Stimulated activated CD8-positive, alpha-beta memory T cell treated with anti-CD3 and anti-CD28 coated beads, Interleukin-12 subunit alpha, Interleukin-12 subunit beta, amount 100 ng/mL, for 4 hours (primary cell): Measurements from ENCODE around the gene PIAS1.

Source experiments
- DNase-seq: peaks from one replicate; pipeline ENCODE4 v3.0.0-alpha.2; 2020; ENCODE audit warnings: low read depth

PIAS1 gene

DNA sequence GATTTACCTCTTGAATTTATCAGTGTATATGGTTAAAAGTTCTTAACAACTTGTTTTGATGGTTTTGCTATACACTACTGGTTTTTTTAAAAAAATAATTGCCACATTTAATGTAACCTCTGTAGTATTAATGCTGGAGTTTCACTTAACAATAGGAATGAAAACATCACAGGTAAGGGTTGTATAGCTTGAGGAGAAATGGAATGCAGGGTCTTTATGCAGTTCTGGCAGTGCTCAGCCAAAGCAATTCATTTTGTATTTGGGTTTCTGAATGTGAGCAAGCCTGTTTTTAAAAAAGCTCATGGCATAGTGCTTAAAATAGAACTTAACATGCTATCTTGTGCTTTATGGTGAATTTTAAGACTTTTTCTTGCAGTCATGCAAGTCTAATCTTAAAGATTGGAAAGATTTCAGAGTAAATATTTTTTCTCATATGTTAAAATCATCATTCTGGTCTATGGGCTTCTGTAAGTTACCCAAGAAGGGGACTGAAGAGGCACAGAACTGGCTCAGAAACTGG lies 8.9 kb downstream of the PIAS1 start:
- DNase-seq, result no peak

DNA sequence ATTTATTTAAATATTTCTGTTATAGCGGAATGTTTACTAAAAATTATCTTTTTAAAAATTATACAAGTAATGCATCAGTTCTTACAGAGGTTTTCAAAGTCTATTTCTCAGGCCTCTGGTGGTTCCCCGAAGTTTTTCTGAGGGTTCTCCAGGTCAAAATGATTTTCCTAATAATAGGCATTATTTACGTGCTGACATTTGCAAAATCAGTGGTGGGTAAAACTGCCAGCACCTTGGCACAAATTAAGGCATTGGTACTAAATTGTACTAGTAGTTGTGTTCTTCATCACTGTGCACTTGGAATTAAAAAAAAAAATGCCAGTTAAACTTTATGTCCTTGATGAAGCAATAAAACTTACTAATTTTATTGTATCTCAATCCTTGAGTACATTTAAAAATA lies 9.5 kb downstream of the PIAS1 start:
- DNase-seq, result no peak

DNA sequence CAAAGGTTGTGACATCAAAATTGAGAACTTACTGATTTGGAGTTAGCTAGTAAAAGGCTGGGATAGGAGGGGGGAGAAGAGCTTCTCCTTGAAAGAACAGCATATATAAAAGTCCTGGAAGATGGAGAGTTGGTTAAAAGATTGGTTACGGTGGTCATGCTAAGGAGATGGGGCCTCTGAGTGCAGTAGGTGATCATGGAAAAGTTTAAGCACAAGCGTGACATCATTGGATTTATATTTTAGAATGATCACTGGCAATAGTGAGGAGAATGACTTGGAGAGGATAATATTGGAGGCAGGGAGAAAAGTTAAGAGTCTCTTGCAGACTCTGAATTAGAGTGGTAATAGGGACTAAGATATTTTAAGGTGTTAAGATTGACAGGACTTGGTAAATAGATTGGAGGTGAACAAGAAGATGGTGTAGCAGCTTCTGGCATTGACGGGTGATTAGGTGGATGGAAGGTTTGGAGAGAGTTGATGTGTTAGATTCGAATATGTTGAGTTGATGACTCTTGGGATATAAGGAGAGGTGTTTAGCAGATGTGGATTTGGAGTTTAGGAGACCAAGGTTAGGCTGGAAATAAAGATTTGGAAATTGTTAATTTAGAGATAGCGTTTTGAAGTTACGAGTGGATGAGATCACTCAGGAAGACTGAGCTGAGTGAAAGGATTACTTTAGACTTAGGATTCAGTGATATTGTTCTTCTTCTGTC lies 19.6 kb downstream of the PIAS1 start:
- no peak for DNase-seq

DNA sequence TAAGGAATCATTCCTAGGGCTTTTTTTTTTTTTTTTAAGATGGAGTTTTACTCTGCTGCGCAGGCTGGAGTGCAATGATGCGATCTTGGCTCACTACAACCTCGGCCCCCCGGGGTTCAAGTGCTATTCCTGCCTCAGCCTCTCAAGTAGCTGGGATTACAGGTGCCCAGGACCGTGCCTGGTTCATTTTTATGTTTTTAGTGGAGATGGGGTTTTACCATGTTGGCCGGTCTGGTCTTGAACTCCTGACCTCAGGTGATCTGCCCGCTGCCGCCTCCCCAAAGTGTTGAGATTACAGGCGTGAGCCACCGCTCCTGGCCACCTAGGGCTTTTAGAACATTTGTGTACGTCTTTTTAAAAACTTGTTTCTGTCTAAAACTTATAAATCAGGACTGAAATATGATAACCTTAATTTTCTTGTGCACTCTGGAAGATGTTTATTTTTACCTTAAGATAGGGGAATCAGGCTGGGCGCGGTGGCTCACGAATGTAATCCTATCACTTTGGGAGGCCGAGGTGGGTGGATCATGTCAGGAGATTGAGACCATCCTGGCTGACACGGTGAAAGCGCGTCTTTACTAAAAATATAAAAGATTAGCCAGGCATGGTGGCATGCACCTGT lies 21.8 kb downstream of the PIAS1 start:
- no peak for DNase-seq

DNA sequence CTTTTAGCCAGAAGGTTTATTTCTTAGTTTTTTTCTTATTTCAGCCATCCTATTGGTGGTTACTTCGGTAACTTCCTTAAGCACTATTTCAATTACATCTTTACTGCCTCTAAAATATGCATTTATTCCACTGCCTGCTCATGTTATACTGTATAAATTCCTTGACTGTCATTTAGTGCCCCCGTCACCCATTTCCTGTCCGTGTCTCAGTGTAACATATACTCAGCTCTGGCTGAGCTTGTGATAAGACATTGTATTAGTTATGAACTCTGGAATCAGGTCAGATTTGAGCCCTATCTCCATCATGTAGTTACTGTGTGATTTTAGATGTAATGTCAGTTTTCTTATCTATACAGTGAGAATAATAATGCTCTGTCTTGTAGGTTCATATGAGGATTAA lies 24.2 kb downstream of the PIAS1 start:
- no peak for DNase-seq

DNA sequence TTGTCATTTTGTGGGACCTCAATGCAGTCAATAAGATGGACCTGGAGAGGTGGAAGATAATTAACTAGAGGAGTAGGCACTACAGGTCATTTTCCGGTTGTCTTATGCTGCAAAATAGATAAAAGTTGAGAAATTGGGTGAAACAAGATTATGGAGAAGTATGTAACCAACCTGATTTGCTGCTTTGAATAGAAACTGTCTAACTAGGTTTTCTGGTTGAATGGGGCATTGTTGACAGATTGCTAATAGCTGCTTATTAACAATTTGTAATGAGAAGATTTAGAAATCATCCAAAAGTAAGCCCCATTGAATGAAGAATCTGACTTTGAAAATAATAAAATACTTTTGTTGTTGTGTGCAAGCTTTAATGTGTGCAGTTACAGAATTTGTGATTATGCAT lies 26.2 kb downstream of the PIAS1 start:
- no peak for DNase-seq

DNA sequence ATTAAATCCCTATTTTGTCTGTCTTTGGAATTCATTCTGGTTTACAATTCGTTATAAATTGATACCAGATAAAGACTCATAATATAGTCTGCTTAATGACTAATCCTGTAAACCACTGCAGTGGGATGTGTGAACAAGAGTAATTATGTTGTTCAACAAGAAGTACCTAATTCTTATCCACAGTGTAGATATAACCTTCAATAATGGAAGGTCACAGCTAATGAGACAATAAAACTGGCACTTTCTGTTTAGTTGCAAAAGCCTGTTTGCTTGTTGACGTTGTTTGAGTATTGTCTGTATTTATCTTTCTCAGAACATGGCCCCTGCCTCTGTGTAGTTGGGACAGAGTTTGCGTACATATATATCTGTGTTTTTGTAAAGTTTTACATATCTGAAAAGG lies 26.7 kb downstream of the PIAS1 start:
- DNase-seq, result no peak

DNA sequence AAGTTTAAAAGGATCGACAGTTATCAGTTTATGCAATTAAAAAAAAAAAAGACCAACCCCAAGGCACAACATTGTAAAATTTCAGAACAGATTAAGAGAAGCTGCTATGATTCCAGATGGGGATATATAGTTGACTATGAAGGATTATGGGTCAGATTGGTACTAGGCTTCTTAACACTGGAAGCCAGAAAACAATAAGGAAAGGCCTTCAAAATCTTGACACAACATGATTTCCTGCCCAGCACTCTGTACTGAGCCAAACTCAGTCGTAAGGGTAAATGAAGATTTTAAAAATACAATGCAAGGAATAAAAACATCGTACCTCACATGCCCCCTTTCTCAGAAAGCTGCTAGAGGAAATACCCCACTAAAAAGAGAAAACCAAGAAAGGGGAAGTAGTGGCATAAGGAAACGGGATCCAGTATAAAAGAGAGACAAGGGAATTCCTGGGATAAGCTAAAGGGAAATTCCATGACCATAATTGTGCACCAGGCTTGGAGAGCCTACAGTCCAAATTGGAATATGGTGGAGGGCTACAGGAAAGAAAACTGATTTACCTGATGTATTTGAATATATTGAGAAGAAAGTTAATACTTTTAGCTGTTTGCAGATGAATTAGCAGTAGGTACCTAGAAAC lies 27.9 kb downstream of the PIAS1 start:
- DNase-seq, result no peak

DNA sequence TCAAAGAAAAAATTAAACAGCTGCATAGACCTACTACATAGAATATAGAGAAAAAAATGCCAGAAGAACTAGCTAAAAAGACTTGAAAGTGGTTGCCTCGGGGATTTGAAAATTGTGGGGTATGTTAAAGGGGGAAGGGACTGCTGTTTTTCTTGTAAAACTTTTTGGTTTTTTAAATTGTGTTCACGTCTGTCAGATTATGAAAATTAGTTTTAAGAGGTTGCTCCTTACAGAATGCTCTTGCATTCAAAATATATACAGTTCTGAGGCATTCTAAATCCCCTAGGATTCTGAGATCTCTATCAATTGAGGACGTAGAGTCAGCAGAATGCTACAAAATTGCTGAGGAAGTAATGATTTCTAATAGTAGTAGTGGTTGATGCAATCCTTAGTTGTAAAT lies 28.6 kb downstream of the PIAS1 start:
- DNase-seq, result no peak

DNA sequence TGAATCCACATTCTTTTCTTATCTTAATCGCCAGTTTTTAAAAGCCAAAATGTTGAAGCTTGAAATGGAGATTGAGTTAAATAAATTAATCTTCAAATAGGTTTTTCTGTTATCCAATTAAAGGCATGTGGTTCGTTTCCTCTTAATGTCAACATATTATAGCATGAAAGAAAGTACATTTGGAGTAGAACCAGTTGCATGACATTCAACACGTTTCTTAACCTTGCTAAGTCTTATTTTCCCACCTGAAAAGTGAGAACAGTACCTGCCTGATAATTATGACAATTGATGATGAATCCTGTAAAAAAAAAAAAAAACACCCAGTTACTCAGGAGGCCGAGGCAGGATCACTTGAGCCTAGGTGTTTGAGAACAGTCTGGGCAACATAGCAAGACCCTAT lies 29.3 kb downstream of the PIAS1 start:
- no peak for DNase-seq

DNA sequence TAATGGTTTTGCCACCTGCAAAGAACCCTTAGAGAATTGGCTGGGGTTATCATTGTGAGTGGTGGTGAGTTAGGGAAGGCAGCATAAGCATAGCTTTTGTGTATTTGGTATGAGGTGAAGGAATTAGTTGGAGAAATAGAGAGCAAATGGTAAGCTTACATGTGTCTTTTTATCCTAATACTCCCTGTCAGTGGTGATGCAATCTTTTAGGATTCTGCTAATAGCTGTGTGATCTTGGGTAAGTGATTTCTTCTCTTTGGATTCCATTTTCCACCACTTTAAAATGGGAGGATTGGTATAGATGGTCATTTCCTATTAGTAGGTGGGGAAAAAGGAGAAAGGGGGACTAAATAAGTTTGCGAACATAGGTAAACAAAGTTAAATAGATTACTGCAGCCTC lies 30.9 kb downstream of the PIAS1 start:
- no peak for DNase-seq

DNA sequence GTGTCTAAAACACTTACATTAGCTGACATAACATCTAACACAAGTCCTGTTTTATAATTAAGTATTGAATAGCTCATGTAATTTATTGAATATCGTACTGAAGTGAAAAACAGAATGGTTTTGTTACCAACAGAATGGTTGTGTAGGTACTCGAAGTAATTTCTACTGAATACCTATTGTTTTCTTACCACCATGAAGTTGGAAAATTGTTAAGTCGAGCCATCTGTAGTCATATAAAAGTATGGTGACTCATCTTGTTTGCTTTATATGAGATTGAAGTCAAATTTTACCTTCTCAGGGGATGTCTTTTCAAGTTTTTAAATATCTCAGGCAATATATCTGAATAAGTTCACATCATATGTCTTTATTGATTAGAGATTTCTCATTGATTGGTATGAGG lies 37.6 kb downstream of the PIAS1 start:
- DNase-seq, result no peak

DNA sequence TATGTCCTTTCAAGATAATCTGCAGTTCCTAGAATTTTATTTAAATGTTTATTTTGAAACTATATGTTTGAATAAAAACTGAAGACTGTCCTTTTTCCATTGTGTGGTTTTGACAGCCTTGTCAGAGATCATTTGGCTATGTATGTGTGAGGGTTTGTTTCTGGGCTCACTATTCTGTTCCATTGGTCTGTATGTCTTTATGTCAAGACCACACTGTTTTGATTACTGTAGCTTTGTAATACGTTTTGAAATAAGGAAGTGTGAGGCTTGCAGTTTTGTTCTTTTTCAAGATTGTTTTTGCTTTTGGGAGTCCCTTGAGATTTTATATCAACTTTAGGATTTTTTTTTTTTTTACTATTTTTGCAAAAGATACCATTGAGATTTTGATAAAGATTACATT lies 42.0 kb downstream of the PIAS1 start:
- DNase-seq, result no peak

DNA sequence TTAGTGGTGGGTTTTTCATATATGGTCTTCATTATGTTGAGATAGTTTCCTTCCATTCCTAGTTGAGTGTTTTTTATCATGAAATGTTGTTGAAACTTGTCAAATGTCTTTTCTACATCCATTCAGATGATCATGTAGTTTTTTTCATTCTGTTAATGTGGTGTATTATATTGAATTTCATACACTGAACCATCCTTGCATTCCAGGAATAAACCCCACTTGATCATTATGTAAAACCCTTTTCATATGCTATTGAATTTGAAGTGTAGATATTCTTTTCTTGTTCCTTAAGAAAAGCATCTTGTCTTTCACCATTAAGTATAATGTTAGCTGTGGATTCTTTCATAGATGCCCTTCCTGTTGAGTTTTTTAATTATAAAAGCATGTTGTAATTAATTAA lies 42.9 kb downstream of the PIAS1 start:
- DNase-seq, result no peak

DNA sequence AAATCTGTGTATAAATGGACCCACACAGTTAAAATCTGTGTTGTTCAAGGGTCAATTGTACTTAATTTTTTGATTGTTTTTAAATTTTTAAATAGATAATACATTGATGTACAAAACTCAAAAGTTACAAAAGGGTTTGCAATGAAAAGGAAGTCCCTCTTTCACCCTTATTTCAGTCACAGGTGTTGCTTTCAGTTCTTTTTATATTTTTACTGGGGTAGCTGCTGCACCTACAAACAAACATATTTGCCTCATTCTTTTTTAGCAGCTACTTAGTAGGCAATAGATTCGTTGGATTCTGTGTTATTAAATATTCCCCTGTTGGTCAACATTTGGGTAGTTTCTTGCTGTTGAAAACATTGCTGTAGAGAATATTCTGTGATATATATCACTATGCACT lies 44.4 kb downstream of the PIAS1 start:
- no peak for DNase-seq

DNA sequence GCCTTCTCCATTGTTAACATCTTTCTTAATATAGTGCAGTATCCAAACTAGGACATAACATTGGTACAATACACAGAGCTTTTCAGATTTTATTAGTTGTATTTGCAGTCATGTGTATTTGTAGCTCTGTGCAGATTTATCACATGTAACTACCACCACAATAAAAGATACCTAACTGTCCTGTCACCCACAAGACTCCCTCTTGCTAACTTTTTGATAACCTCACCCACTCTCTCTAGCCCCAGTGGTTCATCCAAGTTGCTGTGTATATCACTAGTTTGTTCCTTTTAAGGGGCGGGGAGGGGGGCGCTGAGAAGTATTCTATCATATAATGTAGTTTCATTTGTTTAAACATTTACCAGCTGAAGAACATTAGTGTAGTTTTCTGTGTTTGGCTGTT lies 46.1 kb downstream of the PIAS1 start:
- no peak for DNase-seq

DNA sequence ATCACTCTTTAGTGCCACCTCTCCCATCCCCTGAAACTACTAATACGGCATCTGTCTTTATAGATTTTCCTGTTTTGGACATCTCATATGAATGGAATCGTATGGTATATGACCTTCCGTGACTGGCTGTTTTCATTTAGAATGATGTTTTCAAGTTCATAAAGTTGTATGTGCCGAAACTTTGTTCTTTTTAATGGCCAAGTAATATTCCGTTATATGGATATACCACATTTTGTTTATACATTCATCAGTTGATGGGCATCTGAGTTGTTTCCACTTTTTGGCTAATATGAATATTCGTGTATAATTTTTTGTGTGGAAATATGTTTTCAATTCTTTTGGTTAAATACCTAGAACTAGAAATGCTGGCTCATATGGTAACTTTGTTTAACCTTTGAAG lies 49.5 kb downstream of the PIAS1 start:
- DNase-seq, result no peak

DNA sequence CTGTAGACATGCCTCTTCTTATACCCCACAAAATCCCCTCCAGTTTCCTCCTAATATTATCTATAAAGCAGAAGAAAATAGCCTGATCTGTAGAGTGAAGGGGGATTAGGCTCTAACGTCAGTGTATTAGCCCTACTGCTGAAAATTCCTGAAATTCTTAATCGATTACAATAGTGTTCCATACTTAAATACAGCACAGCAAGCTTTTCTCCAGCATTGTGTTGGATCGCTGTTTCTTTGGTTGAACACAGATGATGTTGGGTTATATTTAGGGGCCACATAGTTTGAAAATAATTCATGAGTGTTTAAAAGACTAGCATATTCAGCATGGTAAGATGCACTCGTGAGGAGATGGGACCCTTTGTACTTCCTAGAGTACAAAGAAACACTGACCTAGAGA lies 52.5 kb downstream of the PIAS1 start:
- DNase-seq, result no peak

DNA sequence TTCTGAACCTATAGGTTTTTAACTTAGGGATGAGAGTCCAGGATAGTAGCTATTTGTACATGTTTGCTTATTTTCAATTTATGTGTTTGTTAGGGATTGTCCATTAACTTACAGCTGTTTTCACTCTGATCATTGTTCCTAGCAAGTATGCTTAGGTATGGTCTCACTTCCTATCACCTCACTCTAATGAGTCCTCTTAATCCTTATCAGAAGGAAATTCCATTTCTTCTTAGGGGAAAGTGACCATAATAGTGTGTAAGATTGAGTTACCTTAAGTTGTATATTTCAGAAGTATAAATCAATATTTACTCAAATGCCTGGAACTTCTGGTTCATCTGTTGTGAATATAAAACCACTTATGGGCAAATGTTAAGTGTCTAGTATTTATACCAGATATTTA lies 53.0 kb downstream of the PIAS1 start:
- DNase-seq, result no peak

DNA sequence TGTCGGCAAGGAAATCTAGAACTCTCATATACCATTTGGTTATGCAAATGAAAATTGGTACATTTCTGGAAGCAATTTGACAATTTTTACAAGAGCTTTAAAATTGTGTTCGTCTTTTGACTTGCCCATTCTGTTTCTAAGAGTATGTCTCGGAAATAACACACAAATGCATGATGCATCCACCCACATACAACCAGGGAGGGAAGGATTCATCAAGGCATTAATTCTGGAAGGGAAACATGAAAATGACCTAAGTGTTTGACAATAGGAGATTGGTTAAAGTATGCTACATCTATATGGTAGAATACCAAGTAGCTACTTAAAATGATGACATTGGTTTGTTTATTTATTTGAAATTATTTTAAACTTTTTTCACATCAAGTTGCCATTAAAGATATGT lies 58.6 kb downstream of the PIAS1 start:
- no peak for DNase-seq

DNA sequence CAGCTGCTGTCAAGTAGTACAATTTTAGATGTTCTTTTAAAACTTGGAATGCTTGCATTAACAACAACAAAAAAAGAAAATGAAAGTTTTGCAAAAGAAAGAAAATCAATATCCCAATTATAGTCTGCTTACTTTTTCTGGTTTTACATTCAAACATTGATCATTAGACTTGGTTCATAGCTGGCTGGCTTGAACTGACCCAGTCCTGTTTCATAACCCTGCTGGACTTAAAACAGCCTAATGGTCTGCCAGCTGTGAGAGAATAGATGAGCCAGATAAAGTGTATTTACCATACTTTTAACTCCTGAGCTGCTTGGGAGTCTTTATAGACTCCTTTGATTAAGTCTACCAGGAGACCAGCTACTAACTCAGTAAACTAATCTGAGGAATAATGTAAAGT lies 59.2 kb downstream of the PIAS1 start:
- no peak for DNase-seq

DNA sequence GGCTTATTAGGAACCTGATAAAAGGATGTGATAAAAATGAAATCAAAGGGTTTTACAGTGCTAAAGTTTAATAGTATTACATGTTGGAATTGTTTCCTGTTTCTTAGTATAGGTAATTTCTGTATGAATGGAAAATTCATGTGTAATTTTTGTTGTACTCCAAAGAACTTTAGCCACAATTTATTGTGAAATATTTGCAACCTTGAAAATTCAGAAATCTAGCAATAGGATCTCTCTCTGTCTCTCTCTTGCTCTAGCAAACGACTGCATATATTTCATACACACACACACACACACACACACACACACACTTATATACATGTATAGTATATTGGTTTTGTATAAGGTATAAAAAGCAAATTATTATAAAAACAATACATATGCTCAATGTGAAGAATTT lies 59.6 kb downstream of the PIAS1 start:
- DNase-seq, result no peak

DNA sequence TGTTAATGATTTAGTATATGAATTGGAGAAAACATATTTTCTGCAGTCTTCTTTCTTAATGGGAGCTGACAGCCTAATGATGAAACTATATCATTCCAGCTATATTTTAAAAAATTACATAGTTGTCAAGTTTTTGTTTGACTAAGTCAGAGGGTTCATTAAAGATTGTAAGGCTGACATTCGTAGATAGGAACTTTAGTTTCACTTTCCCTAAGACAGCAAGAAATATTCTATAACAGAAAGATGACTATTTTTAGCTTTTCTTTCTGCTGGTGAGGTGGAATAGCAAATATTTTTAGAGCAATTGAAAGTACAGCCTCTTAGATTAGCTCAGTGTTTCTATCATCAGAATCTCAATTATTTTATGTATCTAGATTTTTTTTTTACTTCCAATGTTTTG lies 60.2 kb downstream of the PIAS1 start:
- no peak for DNase-seq

DNA sequence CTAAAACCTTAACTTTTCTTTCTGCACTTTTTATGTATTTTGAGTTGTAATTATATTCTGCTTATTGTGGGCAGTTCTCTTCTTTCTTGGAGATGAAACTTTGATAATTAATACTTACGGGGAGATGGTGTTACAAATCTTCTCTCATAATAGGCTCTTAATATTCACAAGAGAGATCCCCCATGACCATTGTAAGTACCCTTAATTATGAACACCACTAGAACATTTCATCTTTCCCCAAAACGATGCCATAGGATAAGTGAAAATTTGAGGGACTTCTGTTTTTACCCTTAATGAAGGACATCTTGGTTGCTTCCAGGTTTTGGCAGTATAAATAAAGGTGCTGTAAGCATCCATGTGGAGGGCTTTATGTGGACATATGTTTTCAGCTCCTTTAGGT lies 60.7 kb downstream of the PIAS1 start:
- no peak for DNase-seq
